Endothelial cell of umbilical vein (primary cell): ENCODE data around the gene MTF2. TPM values are rescaled to one million over a fixed set of nuclear protein-coding genes. Genes with fewer than 3 reads are reported as not detected.

Experiments
- BruUV-seq: library from RNA; stranded (reverse); fragments of 400-500 nt; replicated peaks from 2 replicates; lab custom pipeline; 2021; lab: Mats Ljungman, UMichigan
- CTCF ChIA-PET: fragments of 300-600, 350-600 bp; sonication (Branson Sonifier 250); formaldehyde crosslinking; loops from one replicate; lab custom pipeline; 2021; ENCODE audit warnings: antibody characterized with exemption, inconsistent platforms; lab: Charles Lee
- POLR2A ChIA-PET: fragments of 300-600, 350-600 bp; sonication (Branson Sonifier 250); formaldehyde crosslinking; loops from one replicate; lab custom pipeline; 2021; ENCODE audit warnings: antibody characterized with exemption, inconsistent platforms; lab: Charles Lee
- DNase-seq: peaks from one replicate; pipeline ENCODE4 v3.0.0-alpha.2; 2011; ENCODE audit warnings: low read depth, low spot score
- FAIRE-seq: peaks from 2 replicates; lab custom pipeline; 2011; peaks lifted over from hg19 to GRCh38; lab: Jason Lieb, UNC
- H2AFZ ChIP-seq: 2 replicates; pipeline ENCODE4 v1.6.0; 2012; ENCODE audit warnings: low read depth, low read length, control low read depth, inconsistent platforms
- H3K27ac ChIP-seq: 2 replicates; pipeline ENCODE4 v1.5.1; 2011; ENCODE audit warnings: low read depth, mild to moderate bottlenecking, control low read depth, low read length, moderate library complexity; ENCODE audit not compliant: insufficient read depth
- H3K27me3 ChIP-seq, 2 experiments: 2 replicates each; pipeline versions ENCODE4 v1.6.0 to v1.6.1; 2011; ENCODE audit warnings: low read length in 2 of 2, mixed read lengths in 1 of 2; ENCODE audit not compliant: control insufficient read depth in 2 of 2, insufficient read depth in 2 of 2
- H3K36me3 ChIP-seq, 2 experiments: 2 replicates in 1 of 2; 3 replicates in 1 of 2; pipeline ENCODE4 v1.5.1; 2011; ENCODE audit warnings: low read length in 2 of 2, mild to moderate bottlenecking in 1 of 2, moderate library complexity in 1 of 2; ENCODE audit not compliant: control insufficient read depth in 2 of 2, insufficient read depth in 2 of 2; ENCODE audit errors: extremely low read depth in 1 of 2
- H3K4me1 ChIP-seq: 3 replicates; pipeline ENCODE4 v1.5.1; 2011; ENCODE audit warnings: mild to moderate bottlenecking, low read length; ENCODE audit not compliant: control insufficient read depth, insufficient read depth; ENCODE audit errors: extremely low read depth
- H3K4me2 ChIP-seq: 2 replicates; pipeline ENCODE4 v1.6.1; 2011; ENCODE audit warnings: low read length, control low read depth, mixed read lengths; ENCODE audit not compliant: insufficient read depth
- H3K4me3 ChIP-seq, 3 experiments: fragments of 200-600 bp in 1 of 3; sonication (generic), shearing (Covaris generic) in 1 of 3; replicated peaks in 1 of 3; 2 replicates each; pipeline ENCODE4 v1.5.1; 2011 to 2016; ENCODE audit warnings: control low read depth in 3 of 3, low read length in 3 of 3, mild to moderate bottlenecking in 2 of 3, inconsistent platforms in 1 of 3, low read depth in 1 of 3, moderate library complexity in 1 of 3; ENCODE audit not compliant: insufficient read depth in 1 of 3
- H3K79me2 ChIP-seq: 2 replicates; pipeline ENCODE4 v1.6.0; 2012; ENCODE audit warnings: low read length, inconsistent platforms; ENCODE audit not compliant: control insufficient read depth, insufficient read depth
- H3K9ac ChIP-seq: replicated peaks from 2 replicates; pipeline ENCODE3; 2011; ENCODE audit warnings: low read length, control low read depth; ENCODE audit not compliant: insufficient read depth; ENCODE audit errors: extremely low read depth
- H3K9me1 ChIP-seq: replicated peaks from 3 replicates; pipeline ENCODE4 v1.6.0; 2011; ENCODE audit warnings: mild to moderate bottlenecking, low read length; ENCODE audit not compliant: control insufficient read depth, insufficient read depth; ENCODE audit errors: extremely low read depth
- H3K9me3 ChIP-seq: replicated peaks from 2 replicates; pipeline ENCODE4 v1.5.1; 2012; ENCODE audit warnings: low read length, inconsistent platforms; ENCODE audit not compliant: control insufficient read depth, insufficient read depth
- H4K20me1 ChIP-seq: replicated peaks from 2 replicates; pipeline ENCODE3; 2011; ENCODE audit warnings: mild to moderate bottlenecking, low read length; ENCODE audit not compliant: control insufficient read depth, insufficient read depth; ENCODE audit errors: extremely low read depth
- EZH2 ChIP-seq: IDR thresholded peaks from 2 replicates; pipeline ENCODE4 v1.6.1; 2012; ENCODE audit warnings: borderline replicate concordance, low read depth, mild to moderate bottlenecking, moderate library complexity, low read length, inconsistent platforms; ENCODE audit not compliant: severe bottlenecking
- FOS ChIP-seq: IDR thresholded peaks from 2 replicates; pipeline ENCODE4 v1.6.1; 2011; ENCODE audit warnings: mild to moderate bottlenecking, low read length, moderate library complexity, borderline replicate concordance; ENCODE audit not compliant: insufficient read depth
- GATA2 ChIP-seq: IDR thresholded peaks from 2 replicates; pipeline ENCODE4 v1.7.0; 2011; ENCODE audit warnings: low read depth, mild to moderate bottlenecking, moderate library complexity, mixed read lengths, low read length; ENCODE audit not compliant: insufficient read length, insufficient read depth
- JUN ChIP-seq: IDR thresholded peaks from 2 replicates; pipeline ENCODE4 v1.6.1; 2011; ENCODE audit warnings: borderline replicate concordance, low read depth; ENCODE audit not compliant: insufficient read length, insufficient read depth
- MYC ChIP-seq: IDR thresholded peaks from one replicate; pipeline ENCODE4 v1.6.1; 2011; ENCODE audit warnings: mild to moderate bottlenecking, low read depth, low read length
- POLR2A ChIP-seq: IDR thresholded peaks from 2 replicates; pipeline ENCODE4 v1.6.1; 2012; ENCODE audit warnings: low read depth, mild to moderate bottlenecking, control low read depth, low read length
- POLR2AphosphoS5 ChIP-seq: IDR thresholded peaks from 2 replicates; pipeline ENCODE4 v1.6.1; 2012; ENCODE audit warnings: low read depth, mild to moderate bottlenecking, control low read depth, low read length, moderate library complexity; ENCODE audit not compliant: insufficient read depth
- dilution Hi-C: fragments of 300-500 bp; cut with MboI; formaldehyde crosslinking; loops from one replicate; pipeline ENCODE4 v1.15.0; 2019; ENCODE audit warnings: low sequenced_read_pairs; ENCODE audit not compliant: extremely low pct_ligation_motif_present
- intact Hi-C: fragments of 100-400 bp; cut with micrococcal nuclease; formaldehyde crosslinking; loops from one replicate; pipeline ENCODE4 v1.10.0; 2022
- polyA plus RNA-seq, 4 experiments: library from polyadenylated mRNA; depleted of rRNA in 3 of 4; stranded (reverse) in 3 of 4; unstranded in 1 of 4; fragments of >200 nt; gene quantifications; 2 replicates each; pipeline versions ENCODE4 v1.2.1 to v1.2.3, GENCODE V29; 2011 to 2012; ENCODE audit warnings: missing spikeins in 1 of 4
- total RNA-seq: library from RNA; stranded (reverse); gene quantifications from 2 replicates; pipeline ENCODE4 v1.2.3, GENCODE V29; 2021
- TF ChIP-seq, protein P1 (sequence below): IDR thresholded peaks from 2 replicates; pipeline ENCODE4 v1.6.1; 2011; ENCODE audit not compliant: insufficient read depth, insufficient read length
- TF ChIP-seq, protein P2 (sequence below), 2 donors: IDR thresholded peaks; 1 replicate in 1 of 2; 2 replicates in 1 of 2; pipeline ENCODE4 v1.5.1; 2011; ENCODE audit warnings: low read length in 2 of 2, mild to moderate bottlenecking in 2 of 2, moderate library complexity in 2 of 2, control low read depth in 1 of 2, inconsistent platforms in 1 of 2, low read depth in 1 of 2; ENCODE audit not compliant: insufficient read depth in 1 of 2; ENCODE audit errors: extremely low read depth in 1 of 2

MTF2 gene
- total and polyA plus RNA-seq, 2 donors (not counting 3 experiments of a cell fraction or from before 2014, with no cell fraction given), result 20.1 to 40.5 TPM

DNA sequence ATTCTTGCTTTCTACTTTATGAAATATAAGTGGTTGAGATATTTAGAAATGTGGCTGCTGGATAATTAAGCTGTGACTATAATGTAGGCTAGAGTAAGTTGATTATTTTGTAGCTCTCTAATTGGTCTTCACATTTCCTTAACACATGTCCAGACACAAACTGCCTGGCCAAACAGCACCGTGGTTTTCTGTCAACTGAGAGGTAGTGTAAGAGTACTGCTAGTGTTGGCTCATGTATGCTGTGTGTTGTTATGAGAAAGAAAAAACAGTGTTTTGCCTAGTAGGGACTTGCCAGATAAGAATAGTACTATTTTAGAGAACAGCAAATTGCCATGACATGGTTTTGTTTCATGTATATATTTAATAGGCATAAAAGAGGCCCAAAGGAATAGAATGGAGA is 64.1 kb downstream of the MTF2 start:
- ChIA-PET POLR2A (no interaction called here), CTCF (no interaction called here)
- Histone ChIP-seq H3K4me3 (no peak overlapping the region), H3K79me2 (no peaks in the 10 kb centered on the region), H3K36me3 (peaks cover 2 to 5% of the 10 kb centered on the region in 2 experiments), H3K4me1 (no peaks in the 10 kb centered on the region), H2AFZ (no peak overlapping the region), H3K9me3 (no peaks in the 10 kb centered on the region), H3K4me2 (no peak overlapping the region), H3K27ac (no peak overlapping the region), H4K20me1 (peaks cover 2% of the 10 kb centered on the region), H3K27me3 (no peaks in the 10 kb centered on the region), H3K9ac (no peak overlapping the region), H3K9me1 (no peaks in the 10 kb centered on the region)
- DNase-seq, result no peak
- no peak for TF ChIP-seq FOS
- TF ChIP-seq POLR2A, result no peak
- no peak for TF ChIP-seq GATA2
- TF ChIP-seq EZH2, result no peak
- TF ChIP-seq, protein P1, sequence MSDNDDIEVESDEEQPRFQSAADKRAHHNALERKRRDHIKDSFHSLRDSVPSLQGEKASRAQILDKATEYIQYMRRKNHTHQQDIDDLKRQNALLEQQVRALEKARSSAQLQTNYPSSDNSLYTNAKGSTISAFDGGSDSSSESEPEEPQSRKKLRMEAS, result no peak
- TF ChIP-seq JUN, result no peak
- TF ChIP-seq POLR2AphosphoS5, result no peak
- TF ChIP-seq, protein P2, sequence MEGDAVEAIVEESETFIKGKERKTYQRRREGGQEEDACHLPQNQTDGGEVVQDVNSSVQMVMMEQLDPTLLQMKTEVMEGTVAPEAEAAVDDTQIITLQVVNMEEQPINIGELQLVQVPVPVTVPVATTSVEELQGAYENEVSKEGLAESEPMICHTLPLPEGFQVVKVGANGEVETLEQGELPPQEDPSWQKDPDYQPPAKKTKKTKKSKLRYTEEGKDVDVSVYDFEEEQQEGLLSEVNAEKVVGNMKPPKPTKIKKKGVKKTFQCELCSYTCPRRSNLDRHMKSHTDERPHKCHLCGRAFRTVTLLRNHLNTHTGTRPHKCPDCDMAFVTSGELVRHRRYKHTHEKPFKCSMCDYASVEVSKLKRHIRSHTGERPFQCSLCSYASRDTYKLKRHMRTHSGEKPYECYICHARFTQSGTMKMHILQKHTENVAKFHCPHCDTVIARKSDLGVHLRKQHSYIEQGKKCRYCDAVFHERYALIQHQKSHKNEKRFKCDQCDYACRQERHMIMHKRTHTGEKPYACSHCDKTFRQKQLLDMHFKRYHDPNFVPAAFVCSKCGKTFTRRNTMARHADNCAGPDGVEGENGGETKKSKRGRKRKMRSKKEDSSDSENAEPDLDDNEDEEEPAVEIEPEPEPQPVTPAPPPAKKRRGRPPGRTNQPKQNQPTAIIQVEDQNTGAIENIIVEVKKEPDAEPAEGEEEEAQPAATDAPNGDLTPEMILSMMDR (IDR thresholded peaks at IDR 0.05; ENCODE audit: extremely low read depth in 1 of 2, insufficient read depth in 1 of 2, low read depth in 1 of 2, low read length in 2 of 2), result no peak
- no peak for TF ChIP-seq MYC
- intact Hi-C loops, result no loop called here
- no TSS peak for BruUV-seq
- no peak for FAIRE-seq
- dilution Hi-C loops, result no loop called here
